GM18873 (cell line): ENCODE results near the gene VAV2.
"Not testable (repeated sequence)": the region's sequence is repeated elsewhere in the genome, so short reads cannot be mapped to it uniquely, and the experiment has no call there.

Source experiments
- ATAC-seq: cut with Tn5 transposase; IDR thresholded peaks from one replicate; pipeline ENCODE4 v1.9.1; 2021; ENCODE audit warnings: mild to moderate bottlenecking, moderate library complexity, moderate number of reproducible peaks; ENCODE audit not compliant: unreplicated experiment, low FRiP score

Gene VAV2

GRCh38 chr9:133766234-133766633 is 225.9 kb downstream of the VAV2 start:
- ATAC-seq = not testable (repeated sequence)

DNA sequence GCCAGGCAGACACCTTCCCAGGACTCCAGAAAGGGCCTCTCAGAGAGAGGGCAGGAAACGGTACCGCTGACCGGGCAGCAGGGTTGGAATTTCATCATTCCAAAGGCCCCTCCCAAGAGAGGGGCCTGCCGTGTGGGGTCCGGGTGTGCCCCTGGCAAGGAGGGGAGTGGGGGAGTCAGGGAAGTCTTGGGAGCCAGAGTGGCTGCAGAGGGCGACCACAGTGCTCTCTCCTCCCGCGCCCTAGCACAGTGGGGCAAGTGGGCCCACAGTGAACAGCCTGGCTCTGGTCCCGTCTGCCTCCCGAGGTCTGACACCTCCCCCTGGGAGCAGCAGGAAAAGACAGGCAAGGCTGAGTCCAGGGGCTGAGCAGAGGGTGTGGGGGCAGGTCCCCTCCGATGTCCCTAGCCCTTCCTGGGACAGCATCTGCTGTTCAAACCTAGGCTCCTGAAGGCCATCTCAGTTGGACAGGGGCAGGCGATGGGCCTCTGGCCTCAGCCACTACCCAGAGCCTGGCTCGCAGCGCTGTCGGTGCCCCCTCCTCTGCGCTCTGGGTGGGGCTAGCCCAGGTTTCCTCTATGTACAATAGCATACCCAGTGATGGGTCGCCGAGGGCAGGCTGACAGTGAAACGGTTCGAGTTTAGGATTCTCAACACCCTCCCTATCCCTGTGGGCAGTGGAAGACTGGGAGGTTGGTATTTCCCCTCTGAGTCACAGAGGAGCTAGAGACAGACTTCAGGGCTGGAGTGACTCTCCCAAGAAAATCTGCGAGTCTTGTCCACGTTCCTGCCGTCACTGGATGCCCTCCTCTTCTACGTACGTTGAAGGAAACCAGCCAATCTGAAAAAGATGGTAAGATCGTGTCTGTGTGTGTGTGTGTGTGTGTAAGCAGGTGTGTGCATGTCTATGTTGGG is 228.6 kb downstream of the VAV2 start:
- ATAC-seq = no peak

DNA sequence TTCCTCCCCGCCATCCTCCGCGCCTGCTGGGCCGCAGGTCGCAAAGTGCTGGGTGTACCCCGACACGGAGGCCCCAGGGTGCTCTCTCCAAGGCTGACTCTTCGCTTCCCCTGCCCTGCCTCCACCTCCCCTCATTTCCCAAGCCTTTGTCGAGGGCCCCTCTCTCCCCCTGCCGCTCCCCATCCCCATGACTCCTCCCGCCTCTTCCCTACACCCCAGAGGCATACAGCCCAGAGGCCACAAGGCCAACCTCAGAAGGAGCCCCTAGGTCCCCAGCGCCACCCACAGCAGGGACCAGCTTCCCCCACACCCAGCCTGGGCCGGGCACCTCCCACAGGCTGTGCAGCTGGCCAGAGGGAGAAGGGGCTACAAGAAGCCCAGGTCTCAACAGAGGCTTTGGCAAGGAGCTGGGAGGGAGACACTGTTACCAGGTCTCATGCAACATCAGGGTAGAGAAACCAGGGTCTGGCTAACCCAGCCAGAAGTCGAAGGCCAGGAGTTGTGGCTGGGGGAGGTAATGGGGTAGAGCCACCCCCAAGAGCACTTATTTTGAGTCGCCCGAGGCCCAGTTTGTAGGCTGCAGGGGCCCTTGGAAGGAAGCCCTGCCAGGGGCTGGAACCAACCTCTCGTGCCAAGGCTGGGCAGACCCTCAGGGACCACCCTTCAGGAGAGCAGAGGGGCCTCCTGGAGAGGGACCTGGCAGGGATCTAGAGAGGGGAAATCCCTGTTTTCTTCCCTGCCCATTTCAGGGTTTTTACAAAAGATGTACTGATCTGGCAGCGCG is 229.4 kb downstream of the VAV2 start:
- ATAC-seq = no peak

- ATAC-seq = no peak
Observed at GRCh38 chr9:133761641-133762248, 230.4 kb downstream of the VAV2 start.

DNA sequence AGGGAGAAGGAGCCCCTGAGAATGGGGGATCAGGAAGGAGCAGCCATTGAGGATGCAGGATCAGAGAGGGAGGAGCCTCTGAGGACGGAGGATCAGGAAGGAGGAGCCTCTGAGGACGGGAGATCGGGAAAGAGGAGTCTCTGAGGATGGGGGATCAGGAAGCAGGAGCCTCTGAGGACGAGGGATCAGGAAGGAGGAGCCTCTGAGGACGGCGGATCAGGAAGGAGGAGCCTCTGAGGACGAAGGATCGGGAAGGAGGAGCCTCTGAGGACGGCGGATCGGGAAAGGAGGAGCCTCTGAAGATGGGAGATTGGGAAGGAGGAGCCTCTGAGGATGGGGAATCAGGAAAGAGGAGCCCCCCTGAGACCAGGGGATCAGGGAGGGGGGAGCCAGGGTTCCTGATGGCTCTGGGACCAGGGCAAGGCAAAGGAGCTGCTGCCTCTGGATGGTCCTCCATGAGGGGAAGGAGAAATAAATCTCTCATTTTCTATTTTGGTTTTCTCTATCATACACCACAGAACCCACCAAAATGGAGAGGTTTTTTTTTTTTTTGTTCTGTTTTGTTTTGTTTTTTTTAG is 231.3 kb downstream of the VAV2 start:
- ATAC-seq = no peak

- ATAC-seq = no peak
Observed at GRCh38 chr9:133759946-133760345, 232.2 kb downstream of the VAV2 start.

DNA sequence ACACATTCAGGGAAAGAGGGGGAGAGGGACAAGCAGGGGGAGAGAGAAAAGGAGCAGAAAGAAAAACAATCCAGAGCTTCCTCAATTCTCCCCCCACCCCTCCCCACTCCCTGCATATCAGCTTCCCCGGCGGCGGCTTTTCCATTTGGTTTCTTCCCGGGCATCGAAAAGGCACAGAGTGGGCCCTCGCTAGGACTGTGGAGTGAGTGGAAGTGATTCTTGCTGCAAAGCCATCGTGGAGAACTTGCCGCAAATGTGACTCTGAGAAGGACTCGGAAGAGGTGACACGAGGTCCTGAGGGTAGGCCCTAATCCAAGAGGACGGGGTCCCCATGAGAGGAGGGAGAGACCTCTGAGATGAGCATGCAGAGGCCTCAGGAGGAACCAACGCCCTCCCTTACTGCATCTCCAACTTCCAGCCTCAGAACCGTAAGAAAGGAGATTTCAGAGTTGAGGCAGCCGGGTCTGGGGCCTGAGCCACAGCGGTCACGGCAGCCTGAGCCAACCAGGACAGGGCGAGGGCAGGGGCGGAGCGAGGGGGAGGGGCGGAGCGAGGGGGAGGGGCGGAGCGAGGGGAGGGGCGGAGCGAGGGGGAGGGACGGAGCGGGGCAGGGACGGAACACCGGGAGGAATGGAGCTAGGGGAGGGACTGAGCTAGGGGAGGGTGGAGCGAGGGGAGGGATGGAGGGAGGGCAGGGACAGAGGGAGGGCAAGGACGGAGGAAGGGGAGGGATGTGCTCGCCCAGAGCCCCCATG is 232.8 kb downstream of the VAV2 start:
- no peak for ATAC-seq

DNA sequence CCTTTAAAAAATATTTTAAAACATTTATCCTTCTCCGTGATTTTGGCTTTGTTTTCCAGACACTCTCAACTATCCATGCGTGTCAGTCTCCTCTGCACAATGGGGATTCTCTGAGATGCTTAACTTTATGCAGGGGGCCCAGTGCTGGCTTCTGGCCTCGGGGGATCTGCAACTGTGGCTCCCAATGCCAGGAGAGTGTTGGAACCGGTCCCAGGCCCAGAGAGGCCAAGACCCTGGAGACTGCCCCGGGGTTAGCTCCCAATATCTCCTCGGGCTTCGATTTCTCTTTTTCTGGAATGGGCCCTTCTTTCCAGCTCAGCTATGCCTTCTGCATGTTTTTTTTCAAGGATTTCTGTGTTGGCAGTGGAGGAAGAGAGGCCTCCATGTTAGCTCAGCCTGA is 233.9 kb downstream of the VAV2 start:
- no peak for ATAC-seq

GRCh38 chr9:133754688-133755227 is 237.4 kb downstream of the VAV2 start:
- no peak for ATAC-seq

GRCh38 chr9:133754187-133754586 is 237.9 kb downstream of the VAV2 start:
- no peak for ATAC-seq

- no peak for ATAC-seq
Observed at GRCh38 chr9:133752739-133753446, 239.2 kb downstream of the VAV2 start.

DNA sequence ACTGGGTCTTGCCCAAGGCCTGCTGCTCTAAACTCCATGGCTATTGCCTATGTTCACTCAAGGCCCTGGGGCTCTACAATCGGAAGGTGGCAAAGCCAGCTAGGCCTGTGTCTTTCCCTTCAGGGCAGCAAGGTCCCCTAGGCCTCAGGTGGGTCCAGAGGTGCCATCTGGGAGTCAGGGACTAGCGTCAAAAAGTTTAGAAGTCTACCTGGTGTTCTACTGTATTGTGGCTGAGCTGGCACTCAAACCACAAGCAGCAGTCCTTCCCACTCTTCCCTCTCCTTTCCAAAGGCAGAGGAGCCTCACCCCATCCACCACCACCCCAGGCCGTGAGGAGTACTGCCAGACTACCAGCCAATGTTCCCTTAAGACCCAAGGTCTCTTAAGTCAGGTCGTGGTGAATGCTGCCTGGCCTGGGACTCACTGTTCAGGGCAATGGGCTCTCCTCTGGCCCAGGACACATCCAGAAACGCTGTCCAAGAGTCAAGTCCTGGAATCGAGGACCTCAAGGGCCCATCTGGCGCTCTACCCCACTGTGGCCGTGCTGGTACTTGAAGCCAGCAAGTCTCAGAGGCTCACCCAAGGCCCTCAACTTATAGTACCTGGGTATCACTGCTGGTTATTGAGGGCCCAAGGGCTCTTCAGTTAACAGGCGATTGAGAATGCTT is 241.0 kb downstream of the VAV2 start:
- no peak for ATAC-seq

DNA sequence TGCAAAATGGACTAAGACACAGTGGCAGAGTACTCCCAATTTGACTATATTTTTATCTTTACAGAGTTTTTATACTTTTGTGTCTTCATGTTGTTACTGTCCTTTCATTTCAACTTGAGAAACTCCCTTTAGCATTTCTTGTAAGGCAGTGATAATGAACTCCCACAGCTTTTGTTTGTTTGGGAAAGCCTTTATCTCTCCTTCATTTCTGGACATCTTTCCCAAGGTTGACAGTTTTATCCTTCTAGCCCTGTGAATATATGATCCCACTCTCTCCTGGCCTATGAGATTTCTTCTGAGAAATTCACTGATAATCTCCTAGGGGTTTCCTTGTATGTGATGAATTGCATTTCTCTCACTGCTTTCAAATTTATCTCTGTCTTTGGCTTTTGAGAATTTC is 244.8 kb downstream of the VAV2 start:
- ATAC-seq = no peak

- not testable (repeated sequence) for ATAC-seq
Observed at GRCh38 chr9:133744528-133744927, 247.6 kb downstream of the VAV2 start.

- ATAC-seq = no peak
Observed at GRCh38 chr9:133742849-133743444, 249.2 kb downstream of the VAV2 start.

DNA sequence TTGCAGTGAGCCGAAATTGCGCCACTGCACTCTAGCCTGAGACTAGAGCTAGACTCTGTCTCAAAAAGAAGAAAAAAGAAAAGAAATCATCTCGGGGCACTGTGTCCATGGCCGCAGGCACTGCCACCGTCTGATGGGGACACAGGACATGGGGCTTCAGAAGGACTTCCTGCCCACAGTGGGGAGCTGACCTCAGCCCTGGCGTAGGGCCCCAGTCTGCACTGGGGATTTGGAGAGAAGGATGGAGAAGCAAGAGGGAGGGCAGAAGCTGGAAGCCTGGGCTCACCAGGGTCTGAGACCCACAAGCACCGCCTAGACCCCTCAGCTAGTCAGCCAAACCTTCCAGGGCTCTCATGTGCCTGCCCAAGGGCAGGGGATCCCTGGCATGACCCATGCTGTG is 249.9 kb downstream of the VAV2 start:
- no peak for ATAC-seq

GRCh38 chr9:133741716-133742115 is 250.4 kb downstream of the VAV2 start:
- no peak for ATAC-seq

DNA sequence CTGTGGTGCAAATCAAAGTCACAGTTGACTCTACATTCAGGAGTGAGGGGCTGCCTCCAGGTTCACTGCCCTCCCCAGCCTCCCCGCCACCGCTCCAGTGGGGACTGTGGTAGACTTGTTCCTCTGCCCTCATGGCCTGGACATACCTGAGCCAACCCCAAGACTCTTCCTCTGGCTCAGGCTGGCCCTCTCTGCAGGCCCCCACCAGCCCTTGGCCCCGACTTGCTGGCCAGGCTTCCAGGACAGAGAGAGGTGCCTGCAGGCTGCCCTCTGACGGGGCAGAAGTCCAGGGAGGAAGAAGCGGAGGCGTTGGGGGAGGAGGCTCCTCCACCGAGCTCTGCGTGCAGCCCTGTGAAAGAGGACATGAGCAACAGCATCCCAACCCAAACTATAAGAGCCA is 251.2 kb downstream of the VAV2 start:
- no peak for ATAC-seq
